GM11168 (cell line): ENCODE measurements around the gene ECI2.
"Not testable (repeated sequence)": the region's sequence is repeated elsewhere in the genome, so short reads cannot be mapped to it uniquely, and the experiment has no call there.

Experiments used
- in situ Hi-C: fragments of 300-500 bp; cut with MboI; formaldehyde crosslinking; loops from one replicate; pipeline ENCODE4 v1.12.0; 2022; ENCODE audit warnings: low sequenced_read_pairs; ENCODE audit not compliant: unreplicated experiment

Gene ECI2

GRCh38 chr6:4108561-4109093, 26.7 kb downstream of the ECI2 start:
- in situ Hi-C loops = no loop called here

- in situ Hi-C loops = no loop called here
Observed at GRCh38 chr6:4107873-4108272, 27.5 kb downstream of the ECI2 start.

- in situ Hi-C loops = no loop called here
Observed at GRCh38 chr6:4105980-4106536, 29.3 kb downstream of the ECI2 start.

- in situ Hi-C loops = no loop called here
Observed at GRCh38 chr6:4103929-4104328, 31.4 kb downstream of the ECI2 start.

GRCh38 chr6:4102687-4103244, 32.6 kb downstream of the ECI2 start:
- in situ Hi-C loops = no loop called here

- in situ Hi-C loops = no loop called here
Observed at GRCh38 chr6:4101298-4101697, 34.1 kb downstream of the ECI2 start.

- in situ Hi-C loops = no loop called here
Observed at GRCh38 chr6:4100655-4101054, 34.7 kb downstream of the ECI2 start.

GRCh38 chr6:4093288-4093687, 42.1 kb downstream of the ECI2 start:
- in situ Hi-C loops = no loop called here

- in situ Hi-C loops = no loop called here
Observed at GRCh38 chr6:4091941-4092340, 43.4 kb downstream of the ECI2 start.

GRCh38 chr6:4090043-4090442, 45.3 kb downstream of the ECI2 start:
- in situ Hi-C loops = not testable (repeated sequence)

GRCh38 chr6:4088704-4089103, 46.7 kb downstream of the ECI2 start:
- in situ Hi-C loops = no loop called here

GRCh38 chr6:4085332-4085700, 50.1 kb downstream of the ECI2 start:
- in situ Hi-C loops = no loop called here

- in situ Hi-C loops = no loop called here
Observed at GRCh38 chr6:4084444-4085331, 50.7 kb downstream of the ECI2 start.

GRCh38 chr6:4078691-4079471, 56.5 kb downstream of the ECI2 start, which contains the start of gene FAM217A:
FAM217A (minus strand) TSS chr6:4079137; CDS start chr6:4077414, 1,723 bp downstream.
- in situ Hi-C loops = no loop called here

GRCh38 chr6:4074478-4075235, 60.7 kb downstream of the ECI2 start:
- in situ Hi-C loops = no loop called here

GRCh38 chr6:4071330-4071729, 64.0 kb downstream of the ECI2 start:
- in situ Hi-C loops = no loop called here

GRCh38 chr6:4069199-4069598, 66.2 kb downstream of the ECI2 start:
- in situ Hi-C loops = no loop called here

GRCh38 chr6:4067673-4068072, 67.7 kb downstream of the ECI2 start:
- in situ Hi-C loops = no loop called here

GRCh38 chr6:4066029-4066755, 69.2 kb downstream of the ECI2 start:
- in situ Hi-C loops = no loop called here
